ENCODE measurements around the gene ACOD1. TPM values are rescaled to one million over a fixed set of nuclear protein-coding genes. Genes with fewer than 3 reads are reported as not detected.

ACOD1 gene
- total and polyA plus RNA-seq, 7 experiments from 2014 or later = not detected

DNA sequence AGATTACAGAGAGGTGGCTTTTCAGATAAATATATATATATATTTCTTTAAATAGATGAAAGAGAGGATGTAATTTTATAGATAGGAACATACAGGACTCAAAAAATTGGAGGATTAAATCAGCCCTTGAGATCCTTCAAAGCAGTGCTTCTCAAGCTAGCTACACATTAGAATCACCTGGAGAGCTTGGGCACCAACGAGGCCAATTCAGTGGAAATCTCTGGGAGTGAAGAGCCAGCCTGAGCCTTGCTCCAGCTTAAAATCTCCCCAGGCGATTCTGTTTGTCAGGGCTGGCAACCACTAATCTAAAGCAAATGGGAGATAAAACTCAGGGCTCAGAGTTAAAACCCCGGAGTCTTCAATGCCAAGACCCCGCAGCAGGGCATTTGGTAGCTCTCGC lies 28.6 kb downstream of the ACOD1 start:
- peaks cover 6 to 14% (median 12%) of the 10 kb centered on the region in 7 donors for H3K4me1 Mint-ChIP-seq
- H3K4me3 Mint-ChIP-seq = peak overlapping the region in 2 of 10 donors; percentile 7 to 49
- H3K9me3 Mint-ChIP-seq = no peaks in the 10 kb centered on the region
- Histone ChIP-seq H3K4me3 (ENCODE audit: low read length) (no peak overlapping the region), H3K27ac (ENCODE audit: low read depth, low read length) (no peak overlapping the region), H3K4me1 (ENCODE audit: control insufficient read depth in 2 of 2, insufficient read depth in 2 of 2, low read length in 2 of 2) (peaks cover 0 to 5% of the 10 kb centered on the region in 2 donors), H3K36me3 (ENCODE audit: control insufficient read depth in 2 of 3, insufficient read depth in 3 of 3, low read length in 3 of 3) (no peaks in the 10 kb centered on the region), H3K9me3 (ENCODE audit: control insufficient read depth in 2 of 3, low read length in 3 of 3) (no peaks in the 10 kb centered on the region), H3K27me3 (ENCODE audit: control insufficient read depth in 2 of 2, insufficient read depth in 2 of 2, low read length in 2 of 2) (no peaks in the 10 kb centered on the region)
- no peak for DNase-seq
- ATAC-seq = no peak
- intact Hi-C loops (cut with micrococcal nuclease) = no loop called here
- ChIA-PET CTCF (interaction anchor here (1.3 to 1.5 kb wide), 2 partner anchors 24 to 297 kb away, joined by 3 to 7 read pairs; no protein-coding TSS in a partner anchor), POLR2A (interaction anchor here (0.8 to 2.5 kb wide), 4 partner anchors 14 to 839 kb away, joined by 3 to 12 read pairs (median 4); partner anchors contain the start of gene CLN5)
- H3K27me3 Mint-ChIP-seq = peaks cover 11 to 57% (median 38%) of the 10 kb centered on the region in 5 donors
- H3K36me3 Mint-ChIP-seq = no peaks in the 10 kb centered on the region
- H3K27ac Mint-ChIP-seq = peak overlapping the region in 2 of 9 donors; percentile 65 to 67

DNA sequence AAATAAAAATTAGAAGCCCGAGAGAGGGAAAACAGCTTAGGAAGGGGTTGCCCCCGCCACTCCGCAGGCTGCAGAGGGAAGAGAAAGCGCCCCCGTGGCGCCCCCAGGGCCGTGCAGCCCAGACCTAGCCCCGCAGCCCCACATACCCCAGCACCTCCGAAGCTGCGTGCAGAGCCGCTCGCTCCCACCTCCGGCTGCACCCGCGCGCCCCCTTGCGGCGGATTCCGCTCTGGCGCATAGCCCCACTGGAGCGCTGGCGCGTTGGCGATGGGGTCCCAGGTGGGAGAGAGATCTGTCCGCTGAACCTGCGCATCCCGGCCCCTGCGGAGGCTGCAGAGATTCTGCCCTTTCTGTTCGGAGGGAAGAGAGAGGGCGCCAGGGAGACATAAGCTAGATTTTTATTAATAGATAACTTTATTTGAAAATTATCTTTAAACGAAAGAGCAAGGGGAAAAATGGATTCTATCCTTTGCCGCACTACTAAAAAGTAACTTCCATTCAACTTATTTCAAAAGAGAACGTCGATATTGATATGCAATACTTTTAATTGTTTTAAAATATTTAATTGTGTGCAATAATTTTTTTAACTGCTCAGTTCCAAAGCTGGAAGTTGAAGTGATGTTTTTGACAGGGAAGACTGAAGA lies 31.9 kb downstream of the ACOD1 start:
- Histone ChIP-seq H3K4me3 (ENCODE audit: low read length) (no peak overlapping the region), H3K27me3 (ENCODE audit: control insufficient read depth in 2 of 2, insufficient read depth in 2 of 2, low read length in 2 of 2) (no peaks in the 10 kb centered on the region), H3K4me1 (ENCODE audit: control insufficient read depth in 2 of 2, insufficient read depth in 2 of 2, low read length in 2 of 2) (peaks cover 0 to 5% of the 10 kb centered on the region in 2 donors), H3K27ac (ENCODE audit: low read depth, low read length) (no peak overlapping the region), H3K36me3 (ENCODE audit: control insufficient read depth in 2 of 3, insufficient read depth in 3 of 3, low read length in 3 of 3) (no peaks in the 10 kb centered on the region), H3K9me3 (ENCODE audit: control insufficient read depth in 2 of 3, low read length in 3 of 3) (no peaks in the 10 kb centered on the region)
- POLR2A ChIA-PET = interaction anchor here (0.6 to 2.7 kb wide), 5 partner anchors 8 to 1103 kb away, joined by 3 to 14 read pairs (median 7); partner anchors contain the start of genes CLN5 and FBXL3
- Mint-ChIP-seq H3K9me3 (no peaks in the 10 kb centered on the region), H3K4me1 (peaks cover 6 to 14% (median 9%) of the 10 kb centered on the region in 7 donors), H3K36me3 (no peaks in the 10 kb centered on the region), H3K27ac (no peak overlapping the region), H3K4me3 (peak overlapping the region; percentile 25 to 78 (median 64)), H3K27me3 (peaks cover 0 to 48% (median 24%) of the 10 kb centered on the region in 5 donors)
- CTCF ChIA-PET = interaction anchor here (0.6 to 2.0 kb wide), 11 partner anchors 9 to 1106 kb away, joined by 3 to 6 read pairs (median 3); no protein-coding TSS in a partner anchor
- intact Hi-C loops (cut with micrococcal nuclease) = loop anchor here (1.0 to 5.0 kb wide), 9 partner anchors 11 to 1283 kb away; partner anchors contain the start of genes CLN5 (in 1 of the 2) and FBXL3 (in 1 of the 2)
- ATAC-seq (peak; percentile 100), DNase-seq (peak; percentile 66 to 93 (median 82))

DNA sequence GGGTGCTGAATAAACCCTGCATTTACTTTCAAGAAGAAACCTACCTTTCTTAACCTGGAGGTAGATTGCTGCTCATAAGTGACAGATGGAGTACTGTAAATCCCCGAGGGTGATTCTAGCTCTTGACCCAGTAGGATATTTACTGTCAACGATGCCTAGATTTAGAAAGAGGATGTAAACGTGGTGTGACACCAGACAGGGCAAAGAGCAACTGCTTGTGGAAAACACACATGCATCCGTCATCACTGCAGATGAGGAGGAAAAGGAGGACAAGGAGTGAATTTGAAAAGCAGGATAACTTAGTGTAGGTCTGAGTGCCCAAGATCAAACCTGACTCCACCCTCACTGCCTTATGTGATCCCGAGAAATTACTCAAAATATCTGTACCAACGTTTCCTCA lies 33.8 kb downstream of the ACOD1 start:
- H3K27me3 Mint-ChIP-seq = peaks cover 0 to 56% (median 31%) of the 10 kb centered on the region in 5 donors
- no peak overlapping the region for H3K27ac ChIP-seq (ENCODE audit: low read depth, low read length)
- no peaks in the 10 kb centered on the region for H3K36me3 ChIP-seq (ENCODE audit: control insufficient read depth in 2 of 3, insufficient read depth in 3 of 3, low read length in 3 of 3)
- H3K4me1 ChIP-seq (ENCODE audit: control insufficient read depth in 2 of 2, insufficient read depth in 2 of 2, low read length in 2 of 2) = peaks cover 0 to 5% of the 10 kb centered on the region in 2 donors
- no peak overlapping the region for H3K4me3 ChIP-seq (ENCODE audit: low read length)
- ChIA-PET CTCF (interaction anchor here (0.7 to 1.0 kb wide), 2 partner anchors 9 kb away, joined by 3 to 4 read pairs; no protein-coding TSS in a partner anchor), POLR2A (interaction anchor here (0.9 kb wide), 1 partner anchor 45 kb away, joined by 3 read pairs; the partner anchor contains the start of gene FBXL3)
- DNase-seq (no peak), ATAC-seq (no peak)
- H3K9me3 ChIP-seq (ENCODE audit: control insufficient read depth in 2 of 3, low read length in 3 of 3) = no peaks in the 10 kb centered on the region
- intact Hi-C loops (cut with micrococcal nuclease) = loop anchor here in 1 of 2 donors (5.0 kb wide), 1 partner anchor 1285 kb away; no protein-coding TSS in a partner anchor
- H3K4me1 Mint-ChIP-seq = peaks cover 0 to 7% (median 4%) of the 10 kb centered on the region in 7 donors
- no peak overlapping the region for H3K27ac Mint-ChIP-seq
- H3K27me3 ChIP-seq (ENCODE audit: control insufficient read depth in 2 of 2, insufficient read depth in 2 of 2, low read length in 2 of 2) = no peaks in the 10 kb centered on the region
- no peak overlapping the region for H3K4me3 Mint-ChIP-seq
- no peaks in the 10 kb centered on the region for H3K9me3 Mint-ChIP-seq
- no peaks in the 10 kb centered on the region for H3K36me3 Mint-ChIP-seq

DNA sequence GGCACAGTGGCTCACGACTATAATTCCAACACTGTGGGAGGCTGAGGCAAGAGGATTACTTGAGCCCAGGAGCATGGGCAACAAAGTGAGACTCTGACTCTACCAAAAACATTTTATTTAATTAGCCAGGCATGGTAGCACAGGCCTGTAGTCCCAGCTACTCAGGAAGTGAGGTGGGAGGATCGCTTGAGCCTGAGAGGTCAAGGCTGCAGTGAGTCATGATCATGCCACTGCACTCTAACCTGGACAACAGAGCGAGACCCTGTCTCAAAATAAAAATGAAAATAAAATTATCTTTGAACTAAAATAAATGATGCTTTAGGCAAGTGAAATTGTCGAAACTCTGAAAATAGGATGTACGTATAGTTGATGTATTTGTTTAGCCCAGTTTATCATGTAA lies 35.4 kb downstream of the ACOD1 start:
- Mint-ChIP-seq H3K27me3 (peaks cover 0 to 59% (median 29%) of the 10 kb centered on the region in 5 donors), H3K27ac (no peak overlapping the region), H3K9me3 (no peaks in the 10 kb centered on the region), H3K4me3 (no peak overlapping the region), H3K36me3 (no peaks in the 10 kb centered on the region), H3K4me1 (peaks cover 0 to 9% (median 4%) of the 10 kb centered on the region in 7 donors)
- H3K27ac ChIP-seq (ENCODE audit: low read depth, low read length) = no peak overlapping the region
- DNase-seq (no peak), ATAC-seq (no peak)
- ChIA-PET POLR2A (no interaction called here), CTCF (no interaction called here)
- no peaks in the 10 kb centered on the region for H3K9me3 ChIP-seq (ENCODE audit: control insufficient read depth in 2 of 3, low read length in 3 of 3)
- peaks cover 0 to 5% of the 10 kb centered on the region in 2 donors for H3K4me1 ChIP-seq (ENCODE audit: control insufficient read depth in 2 of 2, insufficient read depth in 2 of 2, low read length in 2 of 2)
- H3K36me3 ChIP-seq (ENCODE audit: control insufficient read depth in 2 of 3, insufficient read depth in 3 of 3, low read length in 3 of 3) = no peaks in the 10 kb centered on the region
- H3K4me3 ChIP-seq (ENCODE audit: low read length) = no peak overlapping the region
- intact Hi-C loops (cut with micrococcal nuclease) = loop anchor here in 1 of 2 donors (5.0 kb wide), 1 partner anchor 1286 kb away; no protein-coding TSS in a partner anchor
- no peaks in the 10 kb centered on the region for H3K27me3 ChIP-seq (ENCODE audit: control insufficient read depth in 2 of 2, insufficient read depth in 2 of 2, low read length in 2 of 2)

DNA sequence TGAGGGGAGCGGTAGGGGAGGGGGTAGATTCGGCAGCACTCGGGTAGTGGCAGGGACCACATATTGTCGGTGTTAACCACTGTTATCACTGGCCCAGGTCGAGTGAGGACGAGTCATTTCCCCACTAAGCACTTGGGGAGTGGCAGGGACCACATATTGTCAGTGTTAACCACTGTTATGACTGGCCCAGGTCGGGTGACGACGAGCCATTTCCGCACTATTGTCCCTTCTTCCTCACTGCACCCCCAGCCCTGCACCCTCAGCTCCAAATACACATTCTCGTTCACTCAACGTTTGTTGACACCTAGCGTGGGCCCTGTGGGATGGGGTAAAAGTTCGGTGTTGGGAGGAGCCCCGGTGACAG lies 43.1 kb downstream of the ACOD1 start:
- ChIA-PET CTCF (interaction anchor here (0.6 to 2.6 kb wide), 4 partner anchors 9 to 63 kb away, joined by 3 to 7 read pairs (median 3); partner anchors contain the start of gene FBXL3), POLR2A (interaction anchor here (0.7 to 10.5 kb wide), 15 partner anchors 10 to 1230 kb away, joined by 3 to 170 read pairs (median 11); partner anchors contain the start of genes FBXL3 and KCTD12)
- Histone ChIP-seq H3K27me3 (ENCODE audit: control insufficient read depth in 2 of 2, insufficient read depth in 2 of 2, low read length in 2 of 2) (peaks cover 0 to 3% of the 10 kb centered on the region in 2 donors), H3K27ac (ENCODE audit: low read depth, low read length) (peak overlapping the region; percentile 96), H3K4me3 (ENCODE audit: low read length) (peak overlapping the region; percentile 87), H3K36me3 (ENCODE audit: control insufficient read depth in 2 of 3, insufficient read depth in 3 of 3, low read length in 3 of 3) (peaks cover 0 to 5% (median 0%) of the 10 kb centered on the region in 3 experiments), H3K9me3 (ENCODE audit: control insufficient read depth in 2 of 3, low read length in 3 of 3) (no peaks in the 10 kb centered on the region), H3K4me1 (ENCODE audit: control insufficient read depth in 2 of 2, insufficient read depth in 2 of 2, low read length in 2 of 2) (peaks cover 12 to 19% of the 10 kb centered on the region in 2 donors)
- Mint-ChIP-seq H3K9me3 (no peaks in the 10 kb centered on the region), H3K27me3 (peaks cover 0 to 16% (median under 1%) of the 10 kb centered on the region in 5 donors), H3K4me1 (peaks cover 23 to 54% (median 49%) of the 10 kb centered on the region in 7 donors), H3K4me3 (peak overlapping the region; percentile 88 to 99 (median 96)), H3K36me3 (peaks cover 0 to 16% (median 3%) of the 10 kb centered on the region in 5 donors), H3K27ac (peak overlapping the region; percentile 96 to 99 (median 99))
- intact Hi-C loops (cut with micrococcal nuclease) = loop anchor here (1.0 to 10.0 kb wide), 9 partner anchors 11 to 1667 kb away; partner anchors contain the start of genes LMO7 (in 1 of the 2), SLAIN1 (in 1 of the 2) and UCHL3 (in 1 of the 2)
- DNase-seq (peak in 1 of 9 donors; percentile 54), ATAC-seq (peak; percentile 69)

Measured in naive thymus-derived CD4-positive, alpha-beta T cell (primary cell).